HG03095 (cell line): ENCODE results near the gene SRSF3.
"Not testable (repeated sequence)": the region's sequence is repeated elsewhere in the genome, so short reads cannot be mapped to it uniquely, and the experiment has no call there.

Experiments used
- ATAC-seq: cut with Tn5 transposase; IDR thresholded peaks from one replicate; pipeline ENCODE4 v1.9.1; 2021; ENCODE audit warnings: moderate library complexity; ENCODE audit not compliant: unreplicated experiment

Gene SRSF3

DNA sequence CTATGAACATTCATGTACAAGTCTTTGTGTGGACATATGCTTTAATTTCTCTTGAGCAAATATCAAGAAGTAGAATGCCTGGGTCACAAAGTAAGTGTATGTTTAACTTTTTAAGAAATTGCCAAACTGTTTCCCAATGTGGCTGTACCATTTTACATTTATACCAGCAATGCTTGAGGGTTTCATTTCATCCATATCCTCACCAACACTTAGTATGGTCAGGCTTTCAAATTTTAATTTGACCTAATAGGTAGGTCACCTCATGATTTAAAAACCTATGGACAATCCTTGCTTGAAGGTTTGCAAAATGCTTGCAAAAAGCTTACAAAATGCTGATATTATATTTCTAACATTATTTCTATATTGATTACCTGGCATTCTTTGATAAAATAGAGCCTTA is 19.5 kb upstream of the SRSF3 start:
- ATAC-seq: no peak

GRCh38 chr6:36576578-36576977 is 17.6 kb upstream of the SRSF3 start:
- ATAC-seq: no peak

- ATAC-seq: no peak
Measured at GRCh38 chr6:36577301-36577700, 16.9 kb upstream of the SRSF3 start.

- no peak for ATAC-seq
Measured at GRCh38 chr6:36578030-36578429, 16.1 kb upstream of the SRSF3 start.

GRCh38 chr6:36578431-36578830 is 15.7 kb upstream of the SRSF3 start:
- no peak for ATAC-seq

DNA sequence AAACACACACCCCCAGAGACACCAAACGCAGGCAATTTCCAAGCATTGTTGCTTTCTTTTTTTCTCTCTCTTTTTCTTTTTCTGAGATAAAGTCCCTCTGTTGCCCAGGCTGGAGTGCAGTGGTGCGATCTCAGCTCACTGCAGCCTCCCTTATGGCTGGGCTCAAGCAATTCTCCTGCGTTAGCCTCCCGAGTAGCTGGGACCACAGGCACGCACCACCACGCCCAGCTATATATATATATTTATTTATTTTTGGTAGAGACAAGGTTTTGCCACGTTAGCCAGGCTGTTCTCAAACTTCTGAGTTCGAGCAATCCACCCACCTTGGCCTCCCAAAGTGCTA is 14.0 kb upstream of the SRSF3 start:
- no peak for ATAC-seq

DNA sequence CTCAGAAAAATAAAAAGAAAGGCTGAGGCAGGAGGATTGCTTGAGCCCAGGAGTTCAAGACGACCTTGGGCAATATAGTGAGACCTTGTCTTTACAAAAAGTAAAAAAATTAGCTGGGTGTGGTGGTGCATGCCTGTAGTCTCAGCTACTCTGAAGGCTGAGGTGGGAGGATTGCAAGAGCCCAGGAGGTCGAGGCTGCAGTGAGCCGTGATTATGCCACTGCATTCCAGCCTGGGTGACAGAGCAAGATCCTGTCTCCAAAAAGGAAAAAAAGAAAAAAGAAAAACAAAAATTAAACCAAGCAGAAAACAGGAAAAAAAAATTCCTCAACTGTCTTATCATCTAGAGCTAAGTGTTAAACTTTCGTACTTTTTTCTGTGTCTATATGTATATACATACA is 12.4 kb upstream of the SRSF3 start:
- no peak for ATAC-seq

GRCh38 chr6:36586606-36587005 is 7.6 kb upstream of the SRSF3 start:
- no peak for ATAC-seq

DNA sequence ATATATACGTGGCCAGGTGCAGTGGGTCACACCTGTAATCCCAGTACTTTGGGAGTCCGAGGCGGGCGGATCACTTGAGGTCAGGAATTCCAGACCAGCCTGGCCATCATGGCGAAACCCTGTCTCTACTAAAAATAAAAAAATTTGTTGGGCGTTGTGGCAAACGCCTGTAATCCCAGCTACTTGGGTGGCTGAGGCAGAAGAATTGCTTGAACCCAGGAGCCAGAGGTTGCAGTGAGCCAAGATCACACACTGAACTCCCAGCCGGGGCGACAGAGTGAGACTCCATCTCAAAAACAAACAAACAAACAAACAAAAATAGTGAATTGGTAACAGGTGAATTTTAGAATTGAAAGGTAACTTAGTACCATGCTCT is 5.1 kb upstream of the SRSF3 start:
- ATAC-seq: not testable (repeated sequence)

- ATAC-seq: no peak
Measured at GRCh38 chr6:36590237-36590636, 3.9 kb upstream of the SRSF3 start.

- peak; percentile 34 for ATAC-seq
Measured at GRCh38 chr6:36592221-36592655, 1.9 kb upstream of the SRSF3 start.

DNA sequence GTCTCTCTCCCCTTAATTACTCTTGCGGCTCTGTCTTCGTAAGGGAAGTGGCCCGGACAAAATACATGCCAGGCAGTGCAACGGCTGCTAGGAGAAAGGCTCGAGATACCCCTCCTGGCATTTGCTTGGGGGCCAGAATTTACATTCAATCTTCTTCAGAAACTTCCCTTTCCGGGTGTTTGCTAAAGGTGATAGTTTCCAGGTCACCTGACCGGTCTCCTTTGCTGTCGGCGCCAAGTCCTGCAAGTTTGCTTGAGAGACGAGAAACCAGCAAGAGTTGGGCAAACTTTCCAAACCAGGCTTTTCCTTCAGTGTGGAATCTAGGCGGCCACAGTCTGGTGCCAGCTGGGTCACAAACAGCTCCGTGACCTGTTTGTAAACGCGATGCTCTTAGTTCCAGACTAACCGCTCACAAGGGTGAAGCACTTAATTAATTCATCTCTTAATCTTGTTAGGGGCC is 563 bp upstream of the SRSF3 start:
- ATAC-seq: peak; percentile 21

DNA sequence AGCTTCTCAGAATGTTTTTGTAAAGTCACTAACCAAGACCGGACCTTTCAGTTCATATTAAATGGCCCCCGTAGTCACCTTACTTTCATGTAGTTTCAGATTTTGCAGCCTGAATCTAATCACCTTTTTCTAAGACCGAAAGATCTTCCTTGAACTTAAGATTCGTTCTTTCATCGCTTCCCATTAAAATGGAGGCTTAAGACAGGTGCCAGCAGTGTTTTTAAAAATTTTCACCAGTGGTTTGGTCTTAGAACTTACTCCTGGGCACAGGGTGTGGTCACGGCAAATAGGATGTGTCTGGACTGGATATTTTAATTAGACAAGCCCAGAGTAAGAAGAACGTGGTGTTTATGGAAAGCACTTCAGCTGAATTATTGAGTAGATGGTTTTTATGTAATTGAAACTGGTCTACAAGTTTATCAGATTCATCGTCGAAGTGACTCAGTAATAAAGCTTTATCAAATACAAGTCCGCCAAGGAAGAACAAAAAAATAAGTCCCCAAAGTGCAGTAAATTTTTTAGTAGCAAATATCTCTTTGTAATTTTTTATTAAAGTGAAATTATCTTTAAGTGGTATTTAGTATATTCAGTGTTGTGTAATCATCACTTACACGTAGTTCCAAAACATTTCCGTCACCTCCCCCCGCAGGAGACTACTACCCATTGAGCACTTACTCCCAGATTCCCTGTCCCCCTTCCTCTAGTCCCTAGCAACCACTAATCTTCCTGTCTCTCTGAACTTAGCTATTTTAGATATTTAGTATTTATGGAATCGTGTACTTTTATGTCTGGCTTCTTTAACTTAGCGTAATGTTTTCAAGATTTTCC is 868 bp downstream of the SRSF3 start:
- no peak for ATAC-seq

DNA sequence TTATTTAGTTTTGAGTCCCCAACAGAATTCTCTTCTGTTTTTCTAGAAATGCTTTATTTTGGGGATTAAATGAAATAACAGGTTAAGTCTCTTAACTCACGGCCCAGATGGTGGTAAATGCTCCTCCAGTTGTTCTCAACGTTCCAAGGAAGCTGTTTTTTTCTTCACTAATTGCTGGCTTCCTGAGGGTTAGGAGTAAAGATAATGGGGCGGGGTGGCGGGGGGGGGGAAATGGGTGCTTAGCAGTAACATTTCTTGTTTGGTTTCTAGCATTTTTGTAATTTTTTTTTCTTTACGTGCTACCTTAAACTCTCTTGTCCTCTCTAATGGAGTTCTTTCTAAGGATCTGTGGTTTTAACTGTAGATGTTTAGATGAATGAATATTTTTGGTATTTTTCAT is 2.2 kb downstream of the SRSF3 start:
- no peak for ATAC-seq

DNA sequence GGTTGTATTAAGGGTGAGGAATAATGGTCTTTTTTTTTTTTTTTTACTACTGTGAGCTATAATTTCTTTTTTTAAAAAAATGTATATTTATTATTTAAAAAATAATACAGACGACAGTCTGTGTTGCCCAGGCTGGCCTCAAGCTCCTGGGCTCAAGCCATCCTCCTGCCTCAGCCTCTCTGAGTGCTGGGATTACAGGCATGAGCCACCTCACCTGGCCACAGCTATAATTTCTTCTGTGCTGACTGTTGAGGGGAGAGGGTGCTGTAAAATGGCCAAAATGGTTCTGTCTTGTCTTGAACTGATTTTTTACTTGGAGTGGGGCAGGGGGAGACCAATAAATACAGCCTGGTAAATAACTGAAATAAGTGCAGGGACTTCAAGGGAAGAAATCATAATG is 3.6 kb downstream of the SRSF3 start:
- no peak for ATAC-seq

- ATAC-seq: no peak
Measured at GRCh38 chr6:36598326-36598725, 4.2 kb downstream of the SRSF3 start.

GRCh38 chr6:36598739-36599318 is 4.7 kb downstream of the SRSF3 start:
- no peak for ATAC-seq

- no peak for ATAC-seq
Measured at GRCh38 chr6:36599791-36600209, 5.6 kb downstream of the SRSF3 start.

- ATAC-seq: no peak
Measured at GRCh38 chr6:36600564-36601146, 6.5 kb downstream of the SRSF3 start.

DNA sequence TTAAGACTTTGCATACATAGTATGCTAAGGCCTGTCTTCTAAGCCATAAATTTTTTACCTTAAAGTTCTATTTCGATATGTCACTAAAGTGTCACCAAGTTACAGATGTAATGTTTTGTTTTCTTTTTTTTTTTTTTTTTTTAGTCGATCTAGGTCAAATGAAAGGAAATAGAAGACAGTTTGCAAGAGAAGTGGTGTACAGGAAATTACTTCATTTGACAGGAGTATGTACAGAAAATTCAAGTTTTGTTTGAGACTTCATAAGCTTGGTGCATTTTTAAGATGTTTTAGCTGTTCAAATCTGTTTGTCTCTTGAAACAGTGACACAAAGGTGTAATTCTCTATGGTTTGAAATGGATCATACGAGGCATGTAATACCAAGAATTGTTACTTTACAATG is 7.7 kb downstream of the SRSF3 start:
- ATAC-seq: not testable (repeated sequence)

GRCh38 chr6:36603222-36604089 is 9.3 kb downstream of the SRSF3 start:
- no peak for ATAC-seq
